GM23338 (cell line): ENCODE data around the gene SCAPER.
A peak's percentile ranks its signal among the peaks of the same experiment; 100 is the strongest.

ENCODE experiments used
- CREB1 ChIP-seq: fragments of 250-450 bp; sonication (Bioruptor Pico); IDR thresholded peaks from 2 replicates; pipeline ENCODE4 v1.5.0; 2020; ENCODE audit warnings: low read depth, mild to moderate bottlenecking, moderate library complexity
- EZH2 ChIP-seq: fragments of 200-600 bp; sonication (generic); IDR thresholded peaks from one replicate; pipeline ENCODE4 v1.8.0; 2017; ENCODE audit warnings: antibody characterized with exemption, mild to moderate bottlenecking, low read depth; ENCODE audit not compliant: unreplicated experiment
- EZH2phosphoT487 ChIP-seq: fragments of 200-600 bp; sonication (generic); IDR thresholded peaks from one replicate; pipeline ENCODE4 v1.8.1; 2018; ENCODE audit warnings: antibody characterized with exemption; ENCODE audit not compliant: unreplicated experiment
- NANOG ChIP-seq: IDR thresholded peaks from 2 replicates; pipeline ENCODE4 v1.6.1; 2016; ENCODE audit warnings: antibody characterized with exemption, borderline replicate concordance
- POLR2AphosphoS5 ChIP-seq: IDR thresholded peaks from 2 replicates; pipeline ENCODE4 v1.6.1; 2016; ENCODE audit warnings: antibody characterized with exemption, low read depth
- TF ChIP-seq, protein P1 (sequence below), 2 experiments: fragments of 200-600 bp in 1 of 2; sonication (generic) in 1 of 2; conservative IDR thresholded peaks; 2 replicates each; pipeline versions ENCODE4 v1.5.1 to v1.6.1; 2016 to 2017; ENCODE audit warnings: antibody characterized with exemption in 2 of 2, low read depth in 2 of 2, mild to moderate bottlenecking in 2 of 2, moderate library complexity in 1 of 2
- TF ChIP-seq, protein P2 (sequence below): IDR thresholded peaks from one replicate; pipeline ENCODE4 v1.6.1; 2018; ENCODE audit warnings: antibody characterized with exemption; ENCODE audit not compliant: unreplicated experiment
- TF ChIP-seq, protein P3 (sequence below): IDR thresholded peaks from 2 replicates; pipeline ENCODE4 v1.6.1; 2016; ENCODE audit warnings: antibody characterized with exemption

DNA sequence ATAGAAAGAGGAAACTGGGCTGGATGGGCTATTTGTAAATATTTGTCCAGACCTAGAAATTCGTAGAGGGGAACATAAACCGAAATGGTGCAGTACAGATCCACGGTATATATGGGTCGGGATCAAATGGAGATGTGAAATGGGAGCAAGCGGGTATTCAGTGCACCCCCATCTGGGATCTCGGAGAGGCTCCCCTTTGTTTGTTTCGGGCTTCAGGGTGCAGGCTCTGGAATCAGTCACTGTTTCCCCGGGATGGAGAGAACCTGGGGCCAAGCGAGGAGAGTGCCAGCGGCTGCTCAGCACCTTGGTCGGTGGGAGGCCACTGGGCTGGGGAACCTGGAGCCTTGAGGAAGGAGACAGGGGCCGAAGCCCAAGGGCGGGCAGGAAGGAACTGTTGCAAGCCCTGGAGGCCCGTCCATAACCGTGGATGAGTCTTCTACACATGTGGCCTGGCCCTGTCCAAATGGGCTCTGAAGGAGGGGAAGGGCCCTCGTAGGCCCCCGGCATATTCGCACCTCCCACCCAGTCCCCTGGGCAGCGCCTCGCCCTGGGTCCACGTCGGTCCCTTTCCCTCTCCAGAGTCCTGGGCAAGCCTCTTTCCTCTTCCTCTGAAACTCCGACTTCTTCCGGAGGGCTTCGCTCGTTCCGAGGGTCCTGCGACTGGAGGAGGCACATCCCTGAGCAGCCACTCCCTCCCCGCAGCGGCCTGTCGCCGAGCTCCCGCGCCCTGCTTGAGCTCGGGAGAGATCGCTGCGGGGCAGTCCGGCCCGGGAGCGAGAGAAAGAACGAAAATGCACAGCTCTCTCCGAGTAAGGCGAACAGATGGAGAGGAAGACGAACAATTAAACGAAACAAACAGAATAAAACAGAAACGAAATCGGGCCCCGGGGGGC, 565.6 kb downstream of the SCAPER start:
- TF ChIP-seq, protein P1, sequence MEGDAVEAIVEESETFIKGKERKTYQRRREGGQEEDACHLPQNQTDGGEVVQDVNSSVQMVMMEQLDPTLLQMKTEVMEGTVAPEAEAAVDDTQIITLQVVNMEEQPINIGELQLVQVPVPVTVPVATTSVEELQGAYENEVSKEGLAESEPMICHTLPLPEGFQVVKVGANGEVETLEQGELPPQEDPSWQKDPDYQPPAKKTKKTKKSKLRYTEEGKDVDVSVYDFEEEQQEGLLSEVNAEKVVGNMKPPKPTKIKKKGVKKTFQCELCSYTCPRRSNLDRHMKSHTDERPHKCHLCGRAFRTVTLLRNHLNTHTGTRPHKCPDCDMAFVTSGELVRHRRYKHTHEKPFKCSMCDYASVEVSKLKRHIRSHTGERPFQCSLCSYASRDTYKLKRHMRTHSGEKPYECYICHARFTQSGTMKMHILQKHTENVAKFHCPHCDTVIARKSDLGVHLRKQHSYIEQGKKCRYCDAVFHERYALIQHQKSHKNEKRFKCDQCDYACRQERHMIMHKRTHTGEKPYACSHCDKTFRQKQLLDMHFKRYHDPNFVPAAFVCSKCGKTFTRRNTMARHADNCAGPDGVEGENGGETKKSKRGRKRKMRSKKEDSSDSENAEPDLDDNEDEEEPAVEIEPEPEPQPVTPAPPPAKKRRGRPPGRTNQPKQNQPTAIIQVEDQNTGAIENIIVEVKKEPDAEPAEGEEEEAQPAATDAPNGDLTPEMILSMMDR (conservative IDR thresholded peaks at IDR 0.05; ENCODE audit: low read depth in 2 of 2) = no peak
- TF ChIP-seq NANOG (no peak), EZH2 (peak; percentile 91), EZH2phosphoT487 (peak; percentile 38), POLR2AphosphoS5 (no peak), CREB1 (CRISPR knock-in tag) (no peak)
- TF ChIP-seq, protein P2, sequence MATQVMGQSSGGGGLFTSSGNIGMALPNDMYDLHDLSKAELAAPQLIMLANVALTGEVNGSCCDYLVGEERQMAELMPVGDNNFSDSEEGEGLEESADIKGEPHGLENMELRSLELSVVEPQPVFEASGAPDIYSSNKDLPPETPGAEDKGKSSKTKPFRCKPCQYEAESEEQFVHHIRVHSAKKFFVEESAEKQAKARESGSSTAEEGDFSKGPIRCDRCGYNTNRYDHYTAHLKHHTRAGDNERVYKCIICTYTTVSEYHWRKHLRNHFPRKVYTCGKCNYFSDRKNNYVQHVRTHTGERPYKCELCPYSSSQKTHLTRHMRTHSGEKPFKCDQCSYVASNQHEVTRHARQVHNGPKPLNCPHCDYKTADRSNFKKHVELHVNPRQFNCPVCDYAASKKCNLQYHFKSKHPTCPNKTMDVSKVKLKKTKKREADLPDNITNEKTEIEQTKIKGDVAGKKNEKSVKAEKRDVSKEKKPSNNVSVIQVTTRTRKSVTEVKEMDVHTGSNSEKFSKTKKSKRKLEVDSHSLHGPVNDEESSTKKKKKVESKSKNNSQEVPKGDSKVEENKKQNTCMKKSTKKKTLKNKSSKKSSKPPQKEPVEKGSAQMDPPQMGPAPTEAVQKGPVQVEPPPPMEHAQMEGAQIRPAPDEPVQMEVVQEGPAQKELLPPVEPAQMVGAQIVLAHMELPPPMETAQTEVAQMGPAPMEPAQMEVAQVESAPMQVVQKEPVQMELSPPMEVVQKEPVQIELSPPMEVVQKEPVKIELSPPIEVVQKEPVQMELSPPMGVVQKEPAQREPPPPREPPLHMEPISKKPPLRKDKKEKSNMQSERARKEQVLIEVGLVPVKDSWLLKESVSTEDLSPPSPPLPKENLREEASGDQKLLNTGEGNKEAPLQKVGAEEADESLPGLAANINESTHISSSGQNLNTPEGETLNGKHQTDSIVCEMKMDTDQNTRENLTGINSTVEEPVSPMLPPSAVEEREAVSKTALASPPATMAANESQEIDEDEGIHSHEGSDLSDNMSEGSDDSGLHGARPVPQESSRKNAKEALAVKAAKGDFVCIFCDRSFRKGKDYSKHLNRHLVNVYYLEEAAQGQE = no peak
- TF ChIP-seq, protein P3, sequence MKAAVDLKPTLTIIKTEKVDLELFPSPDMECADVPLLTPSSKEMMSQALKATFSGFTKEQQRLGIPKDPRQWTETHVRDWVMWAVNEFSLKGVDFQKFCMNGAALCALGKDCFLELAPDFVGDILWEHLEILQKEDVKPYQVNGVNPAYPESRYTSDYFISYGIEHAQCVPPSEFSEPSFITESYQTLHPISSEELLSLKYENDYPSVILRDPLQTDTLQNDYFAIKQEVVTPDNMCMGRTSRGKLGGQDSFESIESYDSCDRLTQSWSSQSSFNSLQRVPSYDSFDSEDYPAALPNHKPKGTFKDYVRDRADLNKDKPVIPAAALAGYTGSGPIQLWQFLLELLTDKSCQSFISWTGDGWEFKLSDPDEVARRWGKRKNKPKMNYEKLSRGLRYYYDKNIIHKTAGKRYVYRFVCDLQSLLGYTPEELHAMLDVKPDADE = no peak
